ENCODE data around the gene CPPED1. TPM values are rescaled to one million over a fixed set of nuclear protein-coding genes. Genes with fewer than 3 reads are reported as not detected.

CPPED1 gene
- total and polyA plus RNA-seq, 10 of the 15 experiments (the other 5 are each of a cell fraction or from before 2014, with no cell fraction given): 7.1 to 39.0 (median 16.0) TPM

DNA sequence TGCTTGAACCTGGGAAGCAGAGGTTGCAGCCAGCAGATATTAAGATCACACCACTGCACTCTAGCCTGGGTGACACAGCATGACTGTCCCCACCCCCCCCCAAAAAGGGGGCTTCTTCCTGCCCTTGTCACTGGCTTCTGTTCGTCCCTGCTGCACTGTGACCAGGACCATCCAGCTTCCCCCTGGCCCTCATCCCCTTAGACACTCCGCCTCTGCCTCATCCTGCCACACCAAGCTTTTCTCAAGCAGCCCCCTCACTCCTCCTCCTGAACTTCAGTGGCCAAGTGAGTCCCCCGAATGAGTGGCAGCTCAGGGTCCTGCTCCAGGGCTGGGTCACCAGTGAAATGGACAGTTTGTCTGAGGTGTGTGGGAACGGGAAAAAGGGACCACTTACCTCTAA is 177.3 kb downstream of the CPPED1 start:
- Histone ChIP-seq H3K9ac (ENCODE audit: control insufficient read depth, insufficient read depth, low read length) (no peak overlapping the region), H3K27ac (ENCODE audit: control insufficient read depth, insufficient read depth) (no peak overlapping the region), H3K79me2 (ENCODE audit: control insufficient read depth, insufficient read depth, low read length) (no peaks in the 10 kb centered on the region), H3K4me2 (ENCODE audit: control insufficient read depth, insufficient read depth) (no peak overlapping the region), H3K36me3 (ENCODE audit: control insufficient read depth in 2 of 2, insufficient read depth in 2 of 2, low read length in 1 of 2) (no peaks in the 10 kb centered on the region), H2AFZ (ENCODE audit: control insufficient read depth, low read depth, low read length) (no peak overlapping the region), H3K4me3 (no peak overlapping the region), H3K27me3 (replicated peaks in 1 of 2; ENCODE audit: control insufficient read depth in 2 of 2, insufficient read depth in 2 of 2, low read length in 1 of 2) (no peaks in the 10 kb centered on the region), H3K4me1 (ENCODE audit: control insufficient read depth, insufficient read depth, low read length) (no peaks in the 10 kb centered on the region), H3K9me3 (replicated peaks; ENCODE audit: control insufficient read depth, insufficient read depth, low read length) (no peaks in the 10 kb centered on the region; the same call in 2 of the 3 replicates), H4K20me1 (ENCODE audit: control insufficient read depth, insufficient read depth) (no peaks in the 10 kb centered on the region)
- POLR2A ChIA-PET: interaction anchor here (0.5 kb wide), 1 partner anchor 635 kb away, joined by 5 read pairs; no protein-coding TSS in a partner anchor
- TF ChIP-seq MTA2 (IDR thresholded peaks at IDR 0.05; ENCODE audit: low read depth) (no peak), SKIL (IDR thresholded peaks at IDR 0.05; ENCODE audit: low read depth, poor library complexity, severe bottlenecking) (no peak), CHD4 (IDR thresholded peaks at IDR 0.05) (no peak), NFIC (IDR thresholded peaks at IDR 0.05; ENCODE audit: low read depth, low read length) (no peak), SREBF1 (IDR thresholded peaks at IDR 0.05; ENCODE audit: low read length) (no peak), PRDM15 (CRISPR knock-in tag; IDR thresholded peaks at IDR 0.05) (no peak), ZNF207 (IDR thresholded peaks at IDR 0.05; ENCODE audit: borderline replicate concordance) (no peak), CREM (IDR thresholded peaks at IDR 0.05; ENCODE audit: low read depth) (no peak), BCL11A (IDR thresholded peaks at IDR 0.05; ENCODE audit: low read depth, low read length) (no peak)
- SMC1A ChIA-PET (ENCODE audit: uncharacterized antibody, unreplicated experiment): no interaction called here
- 21% methylated on average over 4 of the region's 4 CpGs for WGBS (ENCODE audit: insufficient coverage, insufficient replicate concordance, low lambda C conversion rate, missing lambda C conversion rate)
- FAIRE-seq (no peak), DNase-seq (ENCODE audit: low read depth, low spot score) (no peak), ATAC-seq (no peak)
- RAD21 ChIA-PET (ENCODE audit: unreplicated experiment): interaction anchor here (1.5 kb wide), 1 partner anchor 10 kb away, joined by 4 read pairs; no protein-coding TSS in a partner anchor
- in situ Hi-C loops (cut with MboI): no loop called here
- no TSS peak for BruUV-seq (replicated peaks)
- CTCF ChIA-PET: interaction anchor here (1.6 kb wide), 1 partner anchor 26 kb away, joined by 3 read pairs; no protein-coding TSS in a partner anchor
- intact Hi-C loops (cut with micrococcal nuclease; ENCODE audit: unreplicated experiment): no loop called here
